Stimulated activated CD8-positive, alpha-beta memory T cell treated with anti-CD3 and anti-CD28 coated beads, Interleukin-7, amount 100 ng/mL, for 1 hour (primary cell): ENCODE results near the gene TENM4.

Source experiments
- DNase-seq, 2 donors: peaks; one replicate each; pipeline ENCODE4 v3.0.0-alpha.2; 2020; ENCODE audit warnings: low read depth in 2 of 2

TENM4 gene

DNA sequence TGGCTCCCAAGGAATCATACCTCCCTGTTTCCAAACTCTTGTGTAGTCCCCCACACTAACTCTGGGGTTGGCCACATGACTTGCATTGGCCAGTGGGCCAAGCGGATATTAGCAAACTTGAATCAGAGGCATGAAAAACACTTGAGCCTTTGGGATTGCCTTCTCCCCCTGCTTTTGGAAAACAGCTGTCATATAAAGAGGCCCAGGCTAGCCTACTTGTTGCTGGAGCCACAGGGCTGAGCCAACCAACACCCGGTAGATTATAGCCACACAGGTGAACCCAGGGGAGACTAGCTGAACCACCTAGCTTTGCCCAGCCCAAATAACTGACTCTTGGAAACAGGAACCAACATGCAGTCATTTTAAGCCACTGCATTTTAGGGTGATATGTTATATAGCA, 354.8 kb downstream of the TENM4 start:
- DNase-seq: no peak

DNA sequence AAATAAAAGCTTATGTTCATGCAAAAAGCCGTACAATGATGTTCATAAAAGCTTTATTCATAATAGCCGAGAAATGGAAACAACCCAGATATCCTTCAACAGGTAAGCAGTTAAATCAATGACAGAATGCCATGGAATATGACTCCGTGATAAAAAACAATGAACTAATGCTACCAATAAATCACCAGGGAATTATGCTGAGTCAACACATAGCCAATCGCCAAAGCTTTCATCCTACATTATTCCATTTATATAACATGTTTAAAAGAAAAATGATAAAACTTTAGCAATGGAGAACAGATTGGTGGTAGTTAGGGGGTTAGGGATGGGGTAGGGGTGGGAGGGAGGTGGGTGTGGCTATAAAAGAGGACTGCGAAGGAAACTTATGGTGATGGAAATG, 356.4 kb downstream of the TENM4 start:
- no peak for DNase-seq

DNA sequence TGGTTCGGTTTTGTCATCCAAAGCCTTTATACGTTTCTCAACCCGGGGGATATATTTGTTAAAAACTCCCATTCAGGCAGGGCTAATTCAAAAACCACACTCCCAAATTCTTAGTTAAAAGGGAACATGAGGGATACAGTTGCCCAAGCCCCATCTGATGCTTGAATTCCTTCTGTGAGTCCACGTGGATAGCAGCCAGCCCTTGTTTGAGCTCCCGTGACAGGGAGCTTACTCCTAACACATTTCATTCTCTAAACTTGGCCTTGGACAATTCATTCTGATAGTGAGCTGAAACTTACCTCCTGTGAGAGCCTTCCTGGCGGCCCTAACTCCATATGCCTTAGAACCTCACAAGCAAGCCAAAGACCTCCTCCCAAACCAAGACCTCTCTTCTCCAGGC, 357.5 kb downstream of the TENM4 start:
- no peak for DNase-seq

DNA sequence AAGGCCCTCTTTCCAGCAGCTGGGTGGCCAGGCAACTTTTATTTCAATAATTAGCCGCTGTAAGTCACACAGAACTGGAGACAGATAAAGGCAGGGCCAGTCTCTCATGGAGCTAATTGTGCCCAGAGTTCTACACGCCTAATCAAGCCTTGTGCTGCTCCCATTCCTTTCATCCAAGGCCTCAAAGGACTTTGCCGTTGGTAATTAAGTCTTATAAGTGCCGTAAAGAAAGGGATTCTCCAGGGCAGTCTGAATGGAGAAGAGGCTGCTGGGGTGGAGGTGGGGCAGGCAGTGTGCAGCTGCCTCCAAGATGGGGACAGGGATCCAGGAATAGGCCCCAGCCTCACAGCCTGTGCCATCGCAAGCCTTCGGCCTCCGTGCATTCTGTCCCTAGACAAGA, 357.9 kb downstream of the TENM4 start:
- no peak for DNase-seq

DNA sequence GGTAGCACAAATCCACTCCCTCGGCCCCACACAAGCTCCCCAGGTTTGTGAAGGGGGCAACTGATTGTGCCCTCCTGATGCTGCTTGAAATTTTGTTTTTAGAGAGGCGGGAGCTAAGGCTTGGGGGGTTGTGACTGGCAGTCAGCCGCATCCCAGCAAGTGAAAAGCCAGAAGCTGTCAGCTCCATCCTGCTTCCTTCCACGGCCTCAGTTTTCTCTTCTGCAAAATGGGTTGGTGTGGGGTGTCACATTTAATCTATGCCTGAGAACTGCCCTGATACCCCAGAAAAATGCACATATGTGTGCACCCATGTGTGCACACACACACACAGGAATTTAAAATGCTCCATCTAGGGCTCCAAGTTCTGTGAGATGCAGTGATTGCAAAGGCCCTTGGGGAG, 358.6 kb downstream of the TENM4 start:
- DNase-seq: no peak

DNA sequence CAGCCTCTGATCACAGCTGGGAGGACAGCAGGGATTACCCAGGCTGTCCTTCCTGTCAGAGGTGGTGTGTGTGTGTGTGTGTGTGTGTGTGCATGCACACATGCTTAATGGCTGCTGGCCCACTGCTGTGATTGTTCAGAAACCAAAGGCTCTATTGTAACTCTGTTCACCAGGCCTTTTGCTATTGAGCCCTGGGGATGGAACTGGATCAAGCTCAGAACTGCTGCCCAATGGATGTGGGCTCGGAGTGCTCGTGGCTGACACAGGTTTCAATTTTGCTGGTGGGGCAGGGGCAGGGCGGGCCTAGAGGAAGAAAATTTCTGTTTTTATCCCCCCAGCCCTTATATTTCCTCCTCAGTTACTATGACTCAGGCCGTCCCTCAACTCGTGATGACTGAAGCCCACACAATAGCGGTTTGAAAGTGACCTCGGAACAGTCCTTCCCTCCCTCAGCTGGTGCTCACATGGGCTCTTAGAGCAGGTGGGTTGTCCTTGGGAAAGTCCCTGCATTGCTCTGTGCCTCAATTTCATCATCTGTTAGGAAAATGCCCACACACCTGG, 359.3 kb downstream of the TENM4 start:
- no peak for DNase-seq

DNA sequence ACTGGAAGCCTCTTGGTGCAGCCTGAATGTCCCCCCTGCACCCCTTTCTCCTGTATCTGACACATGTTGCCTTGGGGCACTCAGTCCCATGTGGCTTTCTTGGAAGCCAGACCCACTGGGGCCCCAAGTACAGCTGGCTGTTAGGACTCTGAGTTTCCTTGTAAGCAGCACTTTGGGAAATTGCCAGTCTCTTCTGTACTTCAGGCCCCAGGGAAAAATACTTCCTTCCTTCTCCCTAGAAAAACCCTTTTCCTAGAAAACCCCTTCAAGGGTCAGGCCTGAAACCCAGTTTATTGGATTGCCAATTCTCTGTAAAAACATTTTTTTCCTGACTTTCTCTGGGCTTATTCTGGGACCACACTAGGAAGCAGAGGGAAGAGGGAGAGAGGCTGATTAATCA, 360.3 kb downstream of the TENM4 start:
- no peak for DNase-seq

DNA sequence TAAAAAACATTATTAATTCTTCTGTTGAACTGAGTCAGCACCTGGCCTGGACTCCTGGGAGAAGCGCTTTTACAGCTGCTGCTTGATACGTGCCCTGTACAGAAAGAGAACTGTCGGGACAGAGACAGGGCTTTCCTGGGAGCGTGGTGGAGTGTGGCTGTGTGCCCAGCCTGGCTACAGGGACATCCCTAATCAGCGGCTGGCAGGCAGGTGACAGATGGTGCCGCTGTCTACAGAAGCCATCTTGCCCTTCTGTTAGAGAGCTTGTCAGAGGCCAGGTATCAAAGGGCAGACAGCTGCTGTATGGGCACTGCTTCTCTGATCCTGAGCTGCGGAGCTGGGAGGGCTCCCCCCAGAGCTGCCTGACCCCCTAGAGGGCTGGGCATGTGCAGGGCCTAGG, 361.8 kb downstream of the TENM4 start:
- DNase-seq: no peak

DNA sequence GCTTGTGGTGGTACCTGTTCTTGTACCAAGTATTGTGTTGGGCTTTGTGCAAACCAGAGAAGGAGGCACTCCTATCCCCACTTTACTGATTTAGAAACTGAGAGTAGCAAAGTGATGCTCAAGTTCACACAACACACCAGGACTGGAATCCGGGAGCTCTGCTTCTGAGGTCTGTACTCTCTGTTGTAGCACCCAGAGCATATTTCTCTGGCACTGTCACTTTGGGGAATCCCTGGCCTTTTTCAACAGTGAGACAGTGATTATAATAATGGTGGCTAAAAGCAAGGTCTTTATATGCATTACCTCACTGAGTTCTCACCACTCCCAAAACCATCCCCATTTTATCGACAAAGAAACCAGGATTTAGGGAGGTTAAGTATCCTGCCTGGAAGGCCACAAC, 362.4 kb downstream of the TENM4 start:
- no peak for DNase-seq

DNA sequence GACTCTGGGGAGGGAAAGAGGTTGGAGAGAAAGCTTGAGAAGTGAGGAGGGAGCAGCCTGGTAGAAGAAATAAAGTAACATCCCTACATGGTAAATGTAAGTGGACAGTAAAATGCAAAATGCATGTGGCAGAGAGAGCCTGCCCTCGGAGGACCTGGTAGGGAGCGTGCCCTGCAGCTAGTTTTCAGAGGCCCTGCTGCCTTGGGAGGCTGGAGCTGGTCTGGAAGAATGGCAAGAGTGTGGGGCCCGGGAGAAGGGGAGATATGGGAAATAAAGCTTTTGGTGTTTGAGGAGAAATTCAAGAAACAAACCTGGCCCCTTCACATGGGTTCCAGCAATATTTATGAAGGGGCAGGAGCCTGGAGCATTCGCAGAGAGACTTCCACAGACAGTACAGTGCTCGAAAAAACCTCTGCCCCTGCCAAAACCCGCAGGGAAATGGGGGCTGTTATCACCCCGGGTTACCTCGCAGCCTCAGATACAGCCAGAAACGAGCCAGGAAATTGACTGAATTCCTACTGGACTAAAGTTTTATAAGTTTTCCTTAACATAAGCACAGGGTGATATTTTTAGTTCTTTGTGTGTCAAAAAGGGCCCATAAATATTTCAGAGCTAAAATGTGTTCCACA, 363.0 kb downstream of the TENM4 start:
- DNase-seq: no peak

DNA sequence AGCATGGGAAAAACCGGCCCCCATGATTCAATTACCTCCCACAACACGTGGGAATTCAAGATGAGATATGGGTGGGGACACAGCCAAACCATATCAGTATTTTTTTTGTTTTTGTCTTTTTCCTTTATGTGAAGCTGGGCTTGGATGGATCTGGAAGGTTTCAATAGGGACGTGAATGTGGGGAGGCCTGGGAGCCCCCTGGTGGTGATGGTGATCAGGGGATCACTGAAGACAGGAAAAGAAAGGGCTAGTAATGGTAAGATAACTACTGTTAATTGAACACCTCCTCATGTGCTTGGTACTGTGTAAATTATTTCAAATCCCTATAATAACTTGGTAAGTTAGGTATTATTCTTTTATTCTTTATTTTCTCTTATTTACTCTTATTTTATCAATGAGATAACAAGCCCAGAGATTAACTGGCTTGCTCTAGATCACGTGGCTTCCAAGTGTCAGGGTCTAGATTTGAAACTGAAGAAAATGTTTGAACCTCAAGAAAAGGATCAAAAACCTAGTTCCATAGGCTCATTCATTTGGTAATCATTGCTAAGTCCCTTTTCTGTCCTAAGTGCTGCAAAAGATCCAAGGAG, 364.2 kb downstream of the TENM4 start:
- DNase-seq: no peak

DNA sequence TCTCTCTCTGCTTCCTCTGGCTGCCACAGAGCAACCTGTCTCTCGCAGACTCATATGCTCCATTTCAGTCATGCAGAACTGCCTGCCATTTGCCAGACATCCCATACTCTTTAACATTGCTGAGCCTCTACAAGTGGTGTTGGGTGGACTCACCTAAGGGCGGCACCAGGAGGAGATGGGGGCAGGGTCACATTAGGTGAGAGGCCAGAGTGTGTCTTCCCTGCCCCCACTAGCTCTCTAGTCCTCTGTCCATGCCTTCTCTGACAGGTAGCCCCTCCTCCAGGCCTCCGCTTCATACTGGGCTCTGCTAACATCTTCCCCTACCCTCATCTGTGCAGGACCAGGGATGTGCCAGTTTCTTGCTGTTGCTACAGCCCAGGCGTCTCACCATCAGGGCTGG, 366.3 kb downstream of the TENM4 start:
- no peak for DNase-seq

DNA sequence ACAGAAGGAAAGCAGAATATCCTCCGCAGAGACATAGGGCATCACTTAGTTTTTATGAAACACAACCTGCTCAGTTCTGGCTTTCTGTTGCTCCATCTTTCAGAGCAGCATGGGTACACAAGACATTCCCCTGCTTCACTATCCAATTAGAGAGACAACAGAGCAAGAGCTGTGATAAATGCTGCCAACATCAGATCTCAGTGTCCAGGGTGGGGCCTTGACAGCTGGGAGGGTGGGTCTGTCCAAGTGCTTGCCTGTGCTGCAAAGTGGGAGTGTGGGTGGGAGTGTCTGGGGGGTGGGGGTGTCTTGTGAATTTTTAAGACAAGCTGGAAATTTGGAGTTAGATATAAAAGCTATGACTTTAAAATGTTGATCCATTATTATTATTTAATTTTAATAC, 369.6 kb downstream of the TENM4 start:
- DNase-seq: no peak

DNA sequence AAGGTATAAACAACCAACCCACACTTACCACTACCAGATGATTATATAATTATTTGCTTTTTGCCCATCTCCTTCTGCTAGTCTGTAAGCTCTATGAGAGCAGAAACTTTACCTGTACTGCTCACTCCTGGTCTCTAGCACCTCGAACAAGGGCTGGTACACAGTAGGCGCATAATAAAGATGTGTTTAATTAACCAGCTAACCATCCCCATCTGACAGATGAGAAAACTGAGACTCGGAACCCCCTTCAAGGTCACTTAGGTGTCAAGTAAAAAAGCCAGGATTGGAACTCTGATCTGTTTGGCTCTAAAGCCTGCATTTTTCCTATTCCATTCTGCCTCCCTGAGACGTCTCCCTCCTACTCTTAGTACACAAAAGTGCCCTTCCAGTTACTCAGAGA, 370.3 kb downstream of the TENM4 start:
- no peak for DNase-seq

DNA sequence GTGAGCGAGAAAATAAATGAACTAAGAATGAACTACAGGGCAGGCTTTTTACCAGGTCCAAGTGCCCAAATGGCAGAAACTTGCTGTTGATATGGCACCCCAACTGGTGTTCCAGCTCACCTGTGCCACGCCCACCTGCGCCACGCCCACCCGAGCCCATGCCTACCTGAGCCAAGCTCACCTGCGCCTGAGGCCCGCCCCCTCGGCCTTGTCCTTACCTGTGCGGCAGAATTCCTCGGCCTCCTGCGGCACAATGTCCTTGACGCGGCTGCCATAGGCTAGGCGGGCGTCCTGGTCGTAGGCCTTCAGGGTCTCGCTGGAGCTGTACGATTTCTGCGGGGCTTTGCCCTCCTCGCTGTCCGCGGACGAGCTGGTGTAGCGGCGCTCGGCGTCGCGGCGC, 371.3 kb downstream of the TENM4 start:
- no peak for DNase-seq

DNA sequence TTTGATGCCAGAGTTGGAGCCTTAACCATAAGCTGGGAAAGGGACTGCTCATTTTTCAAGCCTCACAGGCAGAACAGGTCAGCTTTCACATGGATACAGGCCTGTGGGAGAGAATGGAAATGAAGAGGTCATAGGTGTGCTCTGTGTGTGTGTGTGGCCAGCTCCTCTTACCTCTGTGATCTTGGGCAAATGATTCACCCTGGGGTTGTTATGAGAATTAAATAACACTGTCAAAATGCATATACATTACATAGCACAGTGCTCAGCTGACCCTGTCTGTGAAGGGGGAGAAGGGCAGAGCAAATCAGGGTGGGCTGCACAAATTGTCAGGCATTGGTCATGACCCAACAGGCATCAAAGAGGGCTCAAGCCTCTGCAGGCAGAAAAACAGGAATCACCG, 372.5 kb downstream of the TENM4 start:
- no peak for DNase-seq

DNA sequence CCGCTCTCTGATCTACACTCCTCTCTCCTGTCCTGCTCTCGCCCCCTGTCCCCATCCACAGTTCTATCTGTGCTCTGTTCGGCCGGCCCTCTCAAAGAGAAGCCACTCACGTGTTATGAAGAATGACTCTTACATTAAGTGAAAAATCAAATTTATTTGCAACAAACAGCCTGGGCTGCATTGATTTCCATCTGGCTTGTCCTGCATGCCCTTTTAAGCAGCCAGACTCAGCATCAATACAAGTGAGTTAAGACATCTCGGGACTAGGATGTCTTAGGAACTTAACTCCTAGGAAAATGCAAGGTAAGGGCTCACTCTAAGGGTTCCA, 373.5 kb downstream of the TENM4 start:
- no peak for DNase-seq

DNA sequence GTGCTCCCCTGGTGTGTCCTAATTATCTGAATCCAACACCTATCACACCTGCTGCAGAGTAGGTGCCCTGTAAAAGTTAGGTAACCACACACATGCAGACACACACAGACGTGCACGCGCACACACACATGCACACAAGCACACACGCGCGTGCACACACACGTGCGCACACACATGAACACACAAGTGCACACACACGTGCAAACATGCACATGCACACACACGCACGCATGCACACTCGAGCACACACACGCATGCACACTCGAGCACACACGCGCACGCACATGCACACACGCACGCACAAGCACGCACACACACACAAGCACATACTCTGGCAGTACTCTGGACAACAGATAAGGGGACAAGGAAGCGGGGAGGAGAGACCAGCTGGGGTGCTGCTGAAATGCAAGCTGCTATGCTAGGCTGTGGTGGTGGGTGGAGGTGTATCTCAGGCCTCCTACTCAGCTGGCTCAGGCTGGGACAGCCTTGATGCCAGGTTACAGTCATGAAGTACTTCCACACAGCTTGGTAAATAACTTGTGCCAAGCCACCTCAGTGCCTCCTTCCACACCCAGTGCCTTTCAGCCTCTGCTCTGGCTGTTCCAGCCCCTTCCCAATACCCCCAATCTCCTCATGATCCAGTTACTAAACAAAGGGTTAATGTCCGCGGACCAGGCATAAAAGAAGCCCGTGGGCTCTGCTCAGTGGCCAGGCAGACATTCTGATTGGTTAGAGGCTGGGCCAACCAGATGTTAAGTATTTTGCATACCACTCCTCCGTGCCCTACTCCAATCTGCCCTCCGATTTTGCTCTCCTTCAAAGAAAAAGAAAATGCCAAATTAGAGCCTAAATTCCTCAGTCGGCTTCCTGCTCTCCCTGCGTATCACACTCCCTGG, 374.1 kb downstream of the TENM4 start:
- no peak for DNase-seq

DNA sequence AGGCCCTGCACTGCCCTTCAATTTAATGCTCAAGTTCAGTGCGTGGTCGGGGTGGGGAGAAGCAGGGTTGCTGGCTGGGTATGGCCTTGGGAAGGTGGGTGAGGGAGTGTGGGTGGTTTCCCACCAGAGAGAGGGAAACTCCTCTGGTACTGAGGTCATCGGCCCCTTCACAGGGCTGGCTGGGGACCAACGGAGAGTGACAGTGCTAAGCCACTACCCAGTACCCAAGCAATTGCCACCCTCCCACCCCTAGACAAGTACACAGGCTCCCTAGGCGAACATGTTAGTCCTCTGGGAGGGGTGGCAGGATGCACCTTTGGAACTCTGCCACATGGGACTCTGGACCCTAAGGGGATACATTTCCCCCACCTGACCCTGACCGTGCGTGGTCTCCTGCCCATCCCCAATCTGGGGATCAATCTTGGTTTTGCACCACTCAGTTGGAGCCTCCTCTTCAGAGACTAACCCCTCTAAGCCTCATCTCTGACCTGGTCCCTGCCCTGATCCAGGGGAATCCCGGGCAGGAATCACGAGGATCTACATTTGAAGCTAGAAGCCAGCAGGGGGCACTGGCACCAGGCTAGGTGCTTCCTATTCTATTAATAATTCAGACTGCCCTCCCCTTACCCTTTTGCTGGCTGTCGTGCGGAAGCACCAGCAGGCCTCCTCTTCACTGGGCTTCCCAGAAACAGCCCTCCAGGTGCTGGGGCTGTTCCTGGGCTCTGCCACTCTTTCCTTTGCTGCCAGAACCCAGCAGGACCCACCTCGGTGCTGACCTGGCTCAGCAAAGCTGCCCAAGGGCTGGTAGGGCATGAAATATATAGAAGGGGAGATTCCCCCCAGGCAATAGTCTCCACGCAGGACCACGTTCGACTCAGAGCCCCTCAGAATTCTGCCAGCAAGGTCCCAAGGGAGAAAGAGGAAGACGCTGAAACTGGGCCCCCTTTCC, 377.7 kb downstream of the TENM4 start:
- DNase-seq: no peak

DNA sequence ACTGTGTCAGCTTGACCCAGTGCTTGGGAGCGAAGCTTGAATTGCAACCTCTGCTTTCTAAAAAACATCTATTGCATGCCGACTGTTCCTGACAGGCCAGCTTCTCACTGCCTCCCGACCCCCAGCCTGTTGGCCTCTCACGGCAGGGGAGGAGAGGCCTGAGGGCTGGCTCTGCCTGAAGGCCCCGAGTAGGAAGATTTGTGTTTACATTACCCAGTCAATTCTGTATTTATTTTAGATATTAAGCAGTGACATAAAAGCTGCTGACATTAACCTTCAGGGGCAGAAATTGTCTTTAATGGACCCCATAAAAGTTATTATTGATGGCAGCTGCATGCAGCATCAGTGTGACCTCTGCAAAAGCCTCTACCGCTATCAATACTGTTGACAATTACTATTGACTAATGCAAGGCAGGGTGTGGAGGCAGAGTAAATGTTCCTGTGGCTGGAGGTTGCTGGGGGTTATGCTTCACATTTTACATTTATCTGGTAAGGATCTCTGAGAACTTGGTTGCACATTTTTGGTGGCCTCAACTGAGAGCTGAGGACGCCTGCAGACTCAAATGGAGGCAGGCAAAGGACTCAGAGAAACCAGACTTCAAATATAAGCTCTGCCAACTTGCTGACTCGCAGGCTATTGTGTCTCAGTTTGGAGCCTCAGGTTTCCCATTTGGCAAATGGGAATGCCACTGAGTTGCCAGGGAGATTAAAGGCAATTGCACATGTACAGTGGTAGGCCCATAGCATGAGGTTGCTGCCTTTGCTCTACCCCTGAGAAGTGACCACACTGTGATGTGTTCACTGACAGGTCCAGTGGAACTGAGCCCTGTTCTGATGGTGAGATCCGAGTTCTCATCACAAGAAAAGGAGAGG, 380.5 kb downstream of the TENM4 start:
- no peak for DNase-seq

DNA sequence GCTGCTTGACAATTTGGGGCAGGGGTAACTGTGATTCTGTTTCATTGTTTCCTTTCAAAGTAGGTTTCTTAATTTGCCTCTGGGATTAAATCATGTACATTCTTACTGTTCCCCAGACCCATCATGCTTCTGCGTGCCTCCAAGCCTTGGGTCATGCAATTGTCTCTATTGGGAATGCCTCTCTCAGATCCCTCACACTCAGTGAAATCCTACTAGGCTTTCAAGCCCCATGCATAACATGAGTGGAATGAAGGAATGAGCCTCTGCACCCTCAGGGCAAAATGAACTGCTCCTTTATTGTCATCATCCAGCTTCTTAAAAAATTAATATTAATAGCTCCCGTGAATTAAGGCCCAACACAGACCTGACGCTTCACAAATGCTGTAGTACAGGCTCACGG, 381.7 kb downstream of the TENM4 start:
- no peak for DNase-seq
